Hepatocyte (in vitro differentiated cells): Measurements from ENCODE around the gene KAT14. TPM values are rescaled to one million over a fixed set of nuclear protein-coding genes. Genes with fewer than 3 reads are reported as not detected.
"Not testable (repeated sequence)": the region's sequence is repeated elsewhere in the genome, so short reads cannot be mapped to it uniquely, and the experiment has no call there.

ENCODE experiments used
- DNase-seq: peaks from one replicate; pipeline ENCODE4 v3.0.0-alpha.2; 2016; ENCODE audit warnings: low spot score
- H2AFZ ChIP-seq: fragments of 200-600 bp; sonication (generic); 2 replicates; pipeline ENCODE4 v1.6.0; 2016; ENCODE audit warnings: antibody characterized with exemption, mild to moderate bottlenecking
- H3K27ac ChIP-seq: fragments of 200-600 bp; sonication (generic); 2 replicates; pipeline ENCODE4 v1.5.1; 2016; ENCODE audit warnings: mild to moderate bottlenecking
- H3K27me3 ChIP-seq: fragments of 200-600 bp; sonication (generic); 2 replicates; pipeline ENCODE4 v1.6.1; 2016
- H3K36me3 ChIP-seq: fragments of 200-600 bp; sonication (generic); replicated peaks from 2 replicates; pipeline ENCODE4 v1.5.1; 2016; ENCODE audit warnings: low read depth; ENCODE audit not compliant: insufficient read depth
- H3K4me1 ChIP-seq: fragments of 200-600 bp; sonication (generic); 2 replicates; pipeline ENCODE4 v1.5.1; 2016; ENCODE audit warnings: mild to moderate bottlenecking, moderate library complexity; ENCODE audit not compliant: insufficient read depth
- H3K4me2 ChIP-seq: fragments of 200-600 bp; sonication (generic); 2 replicates; pipeline ENCODE4 v1.6.0; 2016
- H3K4me3 ChIP-seq: fragments of 200-600 bp; sonication (generic); 2 replicates; pipeline ENCODE4 v1.5.1; 2016; ENCODE audit warnings: mild to moderate bottlenecking
- H3K79me2 ChIP-seq: fragments of 200-600 bp; sonication (generic); 2 replicates; pipeline ENCODE4 v1.6.0; 2017; ENCODE audit warnings: mild to moderate bottlenecking
- H3K9me2 ChIP-seq: fragments of 200-600 bp; sonication (generic); replicated peaks from 2 replicates; pipeline ENCODE4 v1.6.0; 2017; ENCODE audit warnings: mild to moderate bottlenecking; ENCODE audit not compliant: insufficient read depth
- H3K9me3 ChIP-seq: fragments of 200-600 bp; sonication (generic); 2 replicates; pipeline ENCODE4 v1.5.1; 2016; ENCODE audit warnings: low read depth, mild to moderate bottlenecking
- H4K20me1 ChIP-seq: fragments of 200-600 bp; sonication (generic); 2 replicates; pipeline ENCODE4 v1.6.0; 2016; ENCODE audit warnings: mild to moderate bottlenecking; ENCODE audit not compliant: insufficient read depth, poor library complexity, severe bottlenecking
- CTCF ChIP-seq: fragments of 200-600 bp; sonication (generic); IDR thresholded peaks from 2 replicates; pipeline ENCODE4 v1.5.1; 2016; ENCODE audit warnings: antibody characterized with exemption, mild to moderate bottlenecking; ENCODE audit not compliant: poor library complexity
- EZH2 ChIP-seq: fragments of 200-600 bp; sonication (generic); IDR thresholded peaks from 2 replicates; pipeline ENCODE4 v1.6.1; 2016; ENCODE audit warnings: antibody characterized with exemption, mild to moderate bottlenecking, borderline replicate concordance
- EZH2phosphoT487 ChIP-seq: fragments of 200-600 bp; sonication (generic); IDR thresholded peaks from one replicate; pipeline ENCODE4 v1.6.1; 2018; ENCODE audit warnings: antibody characterized with exemption, mild to moderate bottlenecking, low read depth, moderate library complexity; ENCODE audit not compliant: unreplicated experiment, severe bottlenecking
- WGBS: methylation state at CpG from one replicate; pipeline ENCODE4 v1.1.6; 2016; ENCODE audit warnings: low lambda C conversion rate; ENCODE audit errors: missing lambda C conversion rate; 5-methylcytosine and 5-hydroxymethylcytosine counted together
- polyA plus RNA-seq: library from polyadenylated mRNA; unstranded; fragments of >200 nt; fragmentation: Nextera tagmentation; extraction: Ambion mirVana; gene quantifications from 2 replicates; pipeline ENCODE4 v1.2.1, GENCODE V29; 2016
- total RNA-seq: library from RNA; depleted of rRNA; stranded (reverse); fragments of >200 nt; gene quantifications from 2 replicates; pipeline ENCODE4 v1.2.3, GENCODE V29; 2014

The KAT14 gene
- total and polyA plus RNA-seq, 2 experiments from 2014 or later: 12.3 to 20.6 TPM

- no peaks in the 10 kb centered on the region for H3K36me3 ChIP-seq
- H3K9me3 ChIP-seq: no peaks in the 10 kb centered on the region
- DNase-seq: no peak
- 49% methylated on average over 5 of the region's 5 CpGs for WGBS
- no peak overlapping the region for H3K27ac ChIP-seq
- H2AFZ ChIP-seq: no peak overlapping the region
- no peak overlapping the region for H3K4me3 ChIP-seq
- H3K27me3 ChIP-seq: no peaks in the 10 kb centered on the region
- H3K4me2 ChIP-seq: no peak overlapping the region
- H3K4me1 ChIP-seq: no peaks in the 10 kb centered on the region
- no peaks in the 10 kb centered on the region for H4K20me1 ChIP-seq
- H3K79me2 ChIP-seq: no peaks in the 10 kb centered on the region
- H3K9me2 ChIP-seq: no peaks in the 10 kb centered on the region
- TF ChIP-seq CTCF: no peak
- TF ChIP-seq EZH2phosphoT487: no peak
- no peak for TF ChIP-seq EZH2
Measured at GRCh38 chr20:18094191-18094590, 43.5 kb upstream of the KAT14 start.

- 97% methylated on average over 11 of the region's 11 CpGs for WGBS
- not testable (repeated sequence) for H3K4me1 ChIP-seq, H3K4me2 ChIP-seq, H3K27me3 ChIP-seq, H3K36me3 ChIP-seq, H3K79me2 ChIP-seq, H3K4me3 ChIP-seq, DNase-seq, H3K9me2 ChIP-seq, H3K27ac ChIP-seq, H3K9me3 ChIP-seq, H2AFZ ChIP-seq, H4K20me1 ChIP-seq
Measured at GRCh38 chr20:18100569-18100968, 37.1 kb upstream of the KAT14 start.

GRCh38 chr20:18101125-18101810 lies 36.4 kb upstream of the KAT14 start:
- H3K79me2 ChIP-seq: no peaks in the 10 kb centered on the region
- no peaks in the 10 kb centered on the region for H3K9me2 ChIP-seq
- 29% methylated on average over 7 of the region's 7 CpGs for WGBS
- H2AFZ ChIP-seq: no peak overlapping the region
- no peaks in the 10 kb centered on the region for H3K36me3 ChIP-seq
- H3K27me3 ChIP-seq: no peaks in the 10 kb centered on the region
- no peak overlapping the region for H3K27ac ChIP-seq
- H3K4me2 ChIP-seq: no peak overlapping the region
- no peaks in the 10 kb centered on the region for H3K9me3 ChIP-seq
- H3K4me1 ChIP-seq: no peaks in the 10 kb centered on the region
- no peak overlapping the region for H3K4me3 ChIP-seq
- no peak for DNase-seq
- H4K20me1 ChIP-seq: no peaks in the 10 kb centered on the region
- TF ChIP-seq EZH2 (no peak), CTCF (no peak), EZH2phosphoT487 (no peak)

GRCh38 chr20:18103497-18103896 lies 34.2 kb upstream of the KAT14 start:
- no peak for DNase-seq
- H3K4me2 ChIP-seq: no peak overlapping the region
- WGBS: 38% methylated on average over 1 of the region's 1 CpG
- no peak overlapping the region for H3K27ac ChIP-seq
- no peaks in the 10 kb centered on the region for H3K36me3 ChIP-seq
- H3K4me3 ChIP-seq: no peak overlapping the region
- H3K27me3 ChIP-seq: no peaks in the 10 kb centered on the region
- H3K9me2 ChIP-seq: no peaks in the 10 kb centered on the region
- H4K20me1 ChIP-seq: no peaks in the 10 kb centered on the region
- no peak overlapping the region for H2AFZ ChIP-seq
- TF ChIP-seq EZH2phosphoT487 (no peak), EZH2 (no peak), CTCF (no peak)
- no peaks in the 10 kb centered on the region for H3K79me2 ChIP-seq
- H3K4me1 ChIP-seq: no peaks in the 10 kb centered on the region
- H3K9me3 ChIP-seq: no peaks in the 10 kb centered on the region
